Measurements from ENCODE around the gene SUGCT.

GRCh38 chr7:40551685-40552576, 417.1 kb downstream of the SUGCT start:
- TF ChIP-seq ZNF747 (tag by site-specific recombination; IDR thresholded peaks at IDR 0.05) (no peak), ZNF37A (tag by site-specific recombination; IDR thresholded peaks at IDR 0.05) (no peak), ZNF184 (tag by site-specific recombination; IDR thresholded peaks at IDR 0.05) (no peak)

All from HEK293 (cell line).